NCI-H345 (cell line): Measurements from ENCODE around the gene HOXB8.

ENCODE experiments used
- DNase-seq: peaks from one replicate; lab custom pipeline; 2025; lab: John Stamatoyannopoulos, UW

HOXB8 gene

DNA sequence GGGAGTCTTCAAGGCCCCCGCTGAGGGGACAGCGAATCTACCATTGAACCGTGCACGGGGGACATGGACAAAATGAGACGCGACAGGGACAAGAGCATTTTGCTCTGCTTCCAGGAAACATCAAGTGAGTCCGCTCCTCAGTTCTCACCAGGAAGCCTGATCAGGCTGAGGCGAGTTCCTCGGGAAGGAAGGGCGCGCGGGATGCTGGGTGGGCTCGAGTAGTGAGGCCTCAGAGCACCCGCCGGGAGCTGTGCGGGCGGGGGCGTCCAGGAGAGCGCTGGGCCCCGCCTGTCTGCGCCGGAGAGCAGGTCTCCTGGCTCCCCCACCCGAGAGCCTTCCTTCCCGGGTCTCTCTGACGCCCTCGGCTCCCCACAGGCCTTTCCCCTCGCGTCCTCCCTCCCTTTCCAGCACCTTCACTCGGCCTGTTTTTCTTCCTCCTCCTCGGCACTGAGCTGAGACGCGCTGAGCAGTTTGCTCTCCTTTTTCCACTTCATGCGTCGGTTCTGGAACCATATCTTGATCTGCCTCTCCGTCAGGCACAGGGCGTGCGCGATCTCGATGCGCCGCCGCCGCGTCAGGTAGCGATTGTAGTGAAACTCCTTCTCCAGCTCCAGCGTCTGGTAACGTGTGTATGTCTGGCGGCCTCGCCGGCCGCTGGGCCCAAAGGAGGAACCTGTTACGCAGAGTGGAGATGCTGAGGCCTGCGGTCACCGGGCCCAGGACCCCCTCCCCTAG, 18.9 kb downstream of the HOXB8 start:
- no peak for DNase-seq

DNA sequence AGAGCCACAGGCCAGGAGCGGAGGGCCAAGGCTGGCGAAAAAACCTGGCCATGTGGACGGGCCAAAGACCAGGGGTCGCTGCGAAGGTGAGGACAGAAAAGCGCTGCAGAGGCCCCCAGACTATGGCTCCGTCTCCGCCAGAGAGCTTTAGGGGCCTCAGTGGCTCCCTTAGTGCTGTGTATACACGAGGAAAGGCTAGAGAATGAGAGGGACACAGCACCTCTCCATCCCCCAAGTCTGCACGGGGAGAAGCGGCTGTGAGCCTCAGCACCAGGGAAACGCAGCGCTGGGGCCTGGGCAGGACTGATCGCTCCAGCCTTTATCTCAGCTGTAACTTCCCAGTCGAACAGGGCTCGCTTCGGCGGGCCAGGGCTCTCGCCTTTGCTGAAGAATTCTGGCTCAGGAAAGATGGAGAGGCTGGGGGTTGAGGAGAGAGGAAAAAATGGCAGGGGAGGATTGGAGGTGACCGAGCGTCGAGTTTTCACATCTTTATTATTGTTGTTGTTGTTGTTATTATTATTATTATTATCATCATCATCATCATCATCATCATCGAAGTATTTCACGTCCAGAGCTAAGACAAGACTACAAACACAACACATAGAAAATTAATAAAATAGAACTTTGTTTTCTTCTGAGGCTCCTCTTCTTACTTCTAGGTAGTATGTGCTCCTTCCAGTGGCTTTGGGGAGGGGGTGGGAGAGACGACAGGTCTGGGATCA, 19.7 kb downstream of the HOXB8 start:
- DNase-seq = no peak

DNA sequence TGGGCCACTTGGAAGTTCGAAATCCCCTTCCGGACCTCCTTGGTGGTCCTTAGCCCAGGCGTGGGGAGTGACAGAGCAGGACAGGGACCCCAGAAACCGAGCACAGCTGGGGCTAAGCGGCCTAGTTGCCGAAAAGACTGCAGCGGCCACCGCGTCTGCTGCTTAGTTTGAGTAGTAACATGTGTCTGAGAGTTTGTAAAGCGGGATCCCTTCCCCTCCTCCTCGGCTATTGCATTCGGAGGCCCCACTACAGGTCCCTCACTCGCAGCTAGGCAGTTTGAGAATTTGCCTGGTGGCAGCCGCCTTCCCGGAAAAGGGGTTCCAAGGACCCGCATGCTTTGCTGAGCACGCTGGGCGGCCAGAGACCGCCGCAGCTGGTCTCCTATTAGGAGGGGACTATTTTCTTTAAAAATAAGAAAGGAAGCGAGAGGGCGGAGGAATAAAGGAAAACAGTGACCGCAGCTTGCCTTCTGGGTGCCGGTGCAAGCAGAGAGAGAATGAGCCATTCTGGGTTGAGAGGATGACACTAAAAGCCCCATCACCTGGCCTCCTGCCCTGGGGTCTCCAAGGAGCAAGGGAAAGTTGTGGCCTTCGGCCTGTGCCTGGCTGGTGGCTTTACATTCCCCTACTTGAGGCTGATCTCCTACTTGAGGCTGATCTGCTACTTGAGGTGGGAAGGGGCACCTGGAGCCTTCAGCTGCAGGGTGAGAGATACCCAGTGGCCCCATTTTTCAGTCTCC, 20.4 kb downstream of the HOXB8 start:
- DNase-seq = no peak

DNA sequence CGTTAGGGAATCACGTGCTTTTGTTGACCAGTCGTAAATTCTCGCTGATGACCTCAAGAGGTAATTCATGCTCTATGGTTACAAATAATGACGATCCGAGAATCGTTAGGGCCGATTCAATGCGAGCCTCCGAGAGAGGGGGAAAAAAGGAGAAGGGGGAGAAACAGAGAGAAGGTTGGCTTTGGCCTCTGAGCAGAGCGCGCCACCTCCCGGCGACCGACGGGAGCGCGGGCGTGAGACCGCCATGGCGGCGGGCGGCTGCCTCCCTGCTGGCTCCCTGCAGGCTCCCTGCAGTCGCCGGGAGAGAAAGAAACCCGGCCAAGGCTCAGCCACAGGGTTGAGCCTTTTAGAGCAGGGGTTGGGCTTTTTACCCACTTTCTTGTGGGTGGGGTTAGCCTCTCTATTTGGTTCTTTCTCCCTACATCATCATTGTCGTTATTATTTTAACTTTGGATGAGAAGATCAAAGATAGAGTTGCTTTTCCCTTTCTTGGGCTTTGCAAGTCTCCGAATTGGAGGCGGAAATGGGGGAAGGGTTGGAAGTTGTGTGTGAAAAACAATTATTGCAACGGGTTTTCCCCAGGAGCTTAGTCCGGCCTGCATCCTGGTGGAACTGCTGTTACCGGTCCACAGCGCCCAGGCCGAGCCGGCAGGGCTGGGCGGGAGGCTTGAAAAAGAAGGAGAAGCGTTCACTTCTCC, 21.1 kb downstream of the HOXB8 start:
- peak; percentile 98 for DNase-seq

DNA sequence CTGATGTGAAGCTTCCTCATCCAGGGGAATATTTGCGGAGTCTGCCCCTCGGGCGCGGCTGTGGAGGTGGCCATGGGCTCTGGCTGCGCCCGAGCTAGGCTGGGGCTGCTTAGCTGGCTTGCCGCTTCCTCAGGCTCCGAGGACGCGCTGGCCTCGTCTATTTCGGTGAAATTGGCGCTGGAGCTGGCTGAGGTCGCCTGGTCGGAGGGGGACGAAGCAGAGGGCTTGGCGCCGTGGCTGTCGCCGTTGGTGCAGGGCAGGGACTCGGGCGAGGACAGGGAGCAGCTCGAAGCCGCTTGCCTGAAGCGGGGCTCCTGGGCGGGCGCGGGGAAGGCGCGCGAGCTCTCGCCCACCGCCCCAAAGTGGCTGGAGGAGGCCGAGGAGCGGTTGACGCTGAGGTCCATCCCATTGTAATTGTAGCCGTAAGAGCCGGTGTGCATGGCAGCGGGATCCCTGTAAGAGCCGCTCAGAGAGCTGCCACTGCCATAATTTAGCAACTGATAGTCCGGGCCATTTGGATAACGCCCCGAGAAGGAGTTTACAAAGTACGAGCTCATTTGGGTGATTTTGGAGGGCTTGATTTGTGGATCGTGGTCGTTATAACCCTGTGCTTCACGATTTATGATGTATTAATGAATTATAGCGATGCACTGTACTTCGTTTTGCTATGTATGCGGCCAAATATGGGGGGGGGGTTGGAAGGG, 21.8 kb downstream of the HOXB8 start, which contains the start of gene HOXB5:
TSS of gene HOXB5 (minus strand) at position 654 of the 704 bp plus-strand sequence. CDS start at position 557, 97 bp downstream.
- peak; percentile 80 for DNase-seq

DNA sequence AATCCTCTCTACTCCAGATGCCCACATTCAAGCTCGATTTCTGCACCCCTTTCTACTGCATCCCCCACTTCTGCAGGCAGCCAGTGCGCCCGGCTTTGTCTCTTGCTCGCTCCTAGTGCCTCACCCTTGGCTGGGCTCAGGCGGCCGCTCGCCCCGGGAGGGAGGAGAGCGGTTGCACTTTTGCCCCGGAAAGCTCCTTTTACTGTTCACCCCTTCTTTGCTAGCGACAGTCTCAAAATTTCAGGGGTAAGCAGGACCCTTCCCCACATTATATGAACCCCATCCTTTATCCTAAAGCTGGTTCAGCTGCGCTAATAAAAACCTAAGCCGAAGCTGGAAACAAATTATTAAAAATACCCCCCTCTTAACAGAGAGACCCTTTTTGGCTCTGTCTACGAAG, 22.5 kb downstream of the HOXB8 start:
- peak; percentile 40 for DNase-seq

DNA sequence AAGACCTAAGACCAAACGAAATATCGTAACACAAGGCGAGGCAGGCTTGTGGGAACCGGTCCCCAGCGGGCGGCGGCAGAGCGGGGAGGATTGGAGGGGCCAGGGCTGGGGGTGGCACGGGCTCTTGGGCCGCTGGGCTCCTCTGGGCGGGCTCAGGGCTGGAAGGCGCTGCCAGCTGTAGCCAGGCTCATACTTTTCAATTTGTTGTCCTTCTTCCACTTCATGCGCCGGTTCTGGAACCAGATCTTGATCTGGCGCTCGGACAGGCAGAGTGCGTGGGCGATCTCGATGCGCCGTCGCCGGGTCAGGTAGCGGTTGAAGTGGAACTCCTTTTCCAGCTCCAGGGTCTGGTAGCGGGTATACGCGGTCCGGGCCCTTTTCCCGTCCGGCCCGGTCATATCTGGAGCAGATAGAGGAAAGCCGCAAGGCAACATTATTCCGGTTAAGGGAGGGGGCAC, 23.0 kb downstream of the HOXB8 start:
- DNase-seq = peak; percentile 40

DNA sequence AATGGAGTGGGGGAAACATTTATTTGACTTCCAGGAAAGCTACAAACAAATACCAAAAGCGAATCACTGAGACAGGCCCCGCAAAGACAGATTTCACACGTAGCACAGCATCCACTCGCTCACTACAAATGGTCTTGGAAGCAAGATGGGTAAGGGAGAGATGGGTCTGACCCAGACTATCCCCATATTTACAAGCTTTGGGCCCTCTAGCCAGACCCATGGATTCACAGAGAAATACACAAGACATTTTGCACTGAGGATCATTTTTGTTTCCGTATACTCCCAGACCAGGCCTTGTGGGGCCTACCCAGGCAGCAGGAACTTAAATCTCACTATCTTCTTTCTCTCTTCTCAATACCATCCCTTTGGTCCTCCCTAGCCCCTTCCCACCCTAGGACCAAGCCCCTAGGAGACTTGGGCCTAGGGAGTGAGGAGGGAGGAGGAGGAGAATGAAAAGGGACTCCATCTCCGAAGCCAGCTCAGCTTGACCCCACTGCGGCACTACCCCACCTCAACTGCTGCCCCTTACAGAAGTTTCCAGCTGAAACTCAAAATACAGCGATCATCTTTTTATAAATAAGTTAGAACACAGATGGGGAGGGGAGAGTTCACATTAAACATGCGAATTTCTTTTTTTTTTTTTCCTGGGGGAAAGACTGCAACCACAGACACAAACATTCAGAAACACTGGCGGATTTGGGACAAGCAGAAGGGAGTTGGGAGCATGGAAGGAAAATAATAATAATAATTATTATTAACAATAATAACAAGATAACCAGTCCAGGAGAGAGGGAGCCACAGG, 23.6 kb downstream of the HOXB8 start:
- DNase-seq = peak; percentile 37

DNA sequence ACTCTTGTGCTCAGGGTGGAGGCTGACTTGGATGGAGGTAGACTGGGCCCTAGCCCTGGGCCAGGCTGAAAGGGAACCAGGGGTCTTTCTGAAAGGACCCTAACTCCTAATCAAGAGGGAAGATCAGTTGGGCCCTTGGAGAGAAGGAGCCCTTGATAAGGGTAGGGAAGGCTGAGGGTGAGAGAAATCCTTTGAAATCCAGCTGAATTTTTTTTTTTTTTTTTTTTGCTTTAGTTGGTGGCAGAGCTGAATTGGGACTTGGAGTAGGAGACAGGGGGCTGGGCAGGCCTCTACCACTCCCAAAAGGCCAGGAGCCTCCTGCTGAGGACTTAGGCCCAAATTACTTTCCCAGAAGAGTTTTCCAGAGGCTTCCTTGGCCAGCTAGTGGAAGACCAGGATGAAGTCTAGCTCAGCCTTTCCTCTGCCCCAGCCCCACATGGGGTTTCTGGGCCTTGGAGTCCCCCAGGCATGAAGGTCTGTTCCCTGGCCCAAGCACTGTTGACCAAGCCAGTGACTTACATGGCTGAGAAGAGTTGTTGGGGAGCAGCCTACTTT, 24.4 kb downstream of the HOXB8 start:
- peak; percentile 42 for DNase-seq

DNA sequence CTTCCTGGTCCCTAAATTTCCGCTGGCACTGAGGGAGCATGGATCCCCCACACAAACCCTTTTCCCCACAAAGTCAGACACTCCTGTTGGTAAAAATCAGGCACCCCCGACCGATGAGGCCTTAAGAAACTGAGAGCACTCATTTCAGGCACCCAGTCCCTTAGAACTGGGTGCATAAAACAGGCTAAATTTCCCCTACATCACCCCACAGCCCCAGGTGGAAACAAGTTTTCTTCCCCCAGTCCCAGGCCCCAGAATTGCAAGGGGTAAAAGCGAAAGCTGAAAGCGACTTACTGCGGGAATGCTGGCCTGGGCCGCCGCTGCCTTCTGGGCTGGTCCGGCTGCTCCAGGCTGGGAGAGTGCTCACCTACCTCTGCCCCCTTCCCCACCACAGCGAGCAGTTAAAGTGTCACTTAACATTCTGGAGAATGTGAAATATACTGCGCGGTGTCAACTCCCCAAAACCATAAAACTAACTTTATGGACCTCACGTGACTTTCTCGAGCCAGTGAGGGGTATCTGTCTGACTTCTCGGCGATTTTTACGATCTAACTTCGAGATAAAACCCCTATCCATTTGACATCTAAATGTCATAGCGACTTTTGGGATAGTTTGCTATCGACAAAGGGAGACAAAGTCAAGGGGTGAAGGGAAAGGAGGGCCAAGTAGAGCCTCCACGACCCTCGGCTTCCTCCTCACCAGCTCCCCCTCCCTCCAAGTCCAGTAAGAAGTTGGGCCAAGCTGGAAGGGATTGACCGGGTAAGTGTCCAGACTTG, 25.1 kb downstream of the HOXB8 start, which contains the start of gene HOXB3:
TSS of gene HOXB3 (minus strand) at position 411 of the 776 bp plus-strand sequence. CDS start 37,767 bp downstream, outside the sequence.
- peak; percentile 60 for DNase-seq

DNA sequence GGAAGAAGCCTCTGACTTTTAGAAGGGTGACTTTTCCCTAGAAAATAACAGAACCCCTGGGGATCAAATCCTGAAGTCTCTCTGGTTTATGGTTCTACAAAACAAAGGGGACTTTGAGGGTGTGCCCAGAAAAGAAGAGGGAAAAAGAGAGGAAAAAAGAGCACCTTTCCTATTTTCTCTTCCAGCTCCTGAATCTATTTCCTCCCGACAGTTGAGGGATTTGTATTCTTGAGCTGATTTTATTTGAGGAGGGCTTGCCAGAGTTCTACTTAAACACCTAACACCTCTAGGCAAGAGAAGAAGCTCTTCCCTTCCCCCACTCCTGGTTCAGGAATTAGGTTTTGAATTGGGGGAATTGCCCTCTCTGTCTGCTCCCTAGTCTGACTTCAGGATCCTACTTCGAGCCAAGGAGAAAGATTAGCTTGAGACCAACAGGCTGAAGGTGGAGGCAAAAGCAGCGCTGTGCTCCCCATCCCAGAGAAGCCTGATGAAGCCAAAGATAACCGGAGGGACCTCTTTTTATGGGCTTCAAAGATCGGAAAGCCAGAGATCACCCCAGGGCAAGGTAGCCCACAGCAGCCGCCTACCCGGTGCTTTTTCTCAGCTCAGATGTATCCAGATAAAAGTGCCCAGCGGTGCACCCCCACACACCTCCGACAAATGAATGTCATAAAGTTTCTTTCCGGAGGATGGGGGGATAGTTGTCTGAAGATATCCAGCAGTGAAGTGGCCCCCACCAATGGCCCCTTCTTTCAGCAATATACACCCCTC, 25.8 kb downstream of the HOXB8 start:
- DNase-seq = peak; percentile 53

DNA sequence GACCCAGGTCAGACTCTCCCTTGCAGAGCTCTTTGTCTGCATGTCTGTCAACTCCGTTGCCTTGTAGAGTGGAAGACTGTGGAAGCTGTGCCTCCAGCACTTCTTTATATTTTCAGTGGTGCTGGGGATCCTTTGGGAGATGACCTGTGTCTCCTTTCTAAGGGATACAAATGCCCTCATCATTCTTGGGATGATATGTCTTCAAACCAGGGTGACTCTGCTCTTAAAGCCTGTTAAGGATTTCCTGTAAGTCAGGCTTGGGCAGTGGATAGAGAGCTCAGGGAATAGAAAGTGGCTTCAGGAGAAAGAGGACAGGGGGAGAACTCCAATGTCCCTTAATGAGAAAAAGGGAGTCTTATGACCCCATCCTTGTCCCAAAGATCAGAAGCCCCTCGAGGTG, 26.6 kb downstream of the HOXB8 start:
- DNase-seq = peak; percentile 53

DNA sequence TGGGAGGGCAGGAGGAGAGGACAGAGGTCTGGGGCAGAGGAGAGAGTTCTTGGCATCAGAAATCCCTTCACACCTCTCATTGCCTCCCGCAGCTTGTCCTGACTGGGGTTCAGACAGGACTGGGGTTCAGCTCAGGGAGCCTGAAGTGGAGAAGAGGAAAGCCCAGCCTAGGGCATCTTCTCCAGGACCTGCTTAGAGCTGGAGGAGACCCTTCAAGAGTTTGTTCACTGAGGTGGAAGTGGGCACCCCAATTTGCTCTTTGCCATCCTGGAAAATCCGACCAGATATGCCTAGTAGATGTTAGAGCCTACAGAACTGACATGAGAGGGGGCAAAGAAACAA, 27.0 kb downstream of the HOXB8 start:
- no peak for DNase-seq

DNA sequence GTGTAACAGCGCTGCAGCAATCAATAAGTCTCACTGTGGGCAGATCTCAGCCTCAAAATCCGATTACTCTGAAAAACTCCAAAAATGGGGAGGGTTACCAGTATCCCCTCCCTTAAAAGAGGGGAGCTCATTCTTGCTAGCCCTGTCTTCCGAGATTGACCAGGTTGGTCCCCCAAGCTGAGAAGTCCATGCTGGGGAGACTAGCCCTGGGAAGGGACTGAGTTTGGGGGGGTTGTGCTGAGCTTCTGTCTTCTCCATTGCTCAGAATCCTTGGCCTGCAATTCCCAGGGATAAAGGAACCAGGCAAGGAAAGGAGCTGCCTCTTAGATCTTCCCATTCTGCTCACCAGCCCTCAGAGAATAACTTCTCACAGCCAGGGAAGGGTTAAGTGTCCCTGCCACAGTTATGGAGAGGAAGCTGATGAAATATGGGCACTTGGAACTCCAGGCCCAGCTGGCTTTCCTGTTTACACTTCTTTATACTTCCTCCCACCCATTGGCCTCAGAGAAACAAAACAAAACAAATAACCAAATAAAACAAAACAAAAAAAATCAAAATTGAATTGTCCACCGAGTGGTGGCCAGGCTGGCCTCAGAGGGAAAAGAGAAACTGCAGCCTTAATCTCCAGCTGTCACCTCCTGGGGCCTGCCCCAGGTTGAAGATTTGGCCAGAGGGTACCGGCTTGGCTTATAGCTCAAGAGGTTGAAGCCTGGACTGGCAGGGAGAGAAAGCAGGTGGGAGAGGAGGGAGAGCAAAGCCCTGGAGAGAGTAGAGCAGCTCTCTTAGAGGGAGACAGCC, 27.6 kb downstream of the HOXB8 start:
- DNase-seq = peak; percentile 94

DNA sequence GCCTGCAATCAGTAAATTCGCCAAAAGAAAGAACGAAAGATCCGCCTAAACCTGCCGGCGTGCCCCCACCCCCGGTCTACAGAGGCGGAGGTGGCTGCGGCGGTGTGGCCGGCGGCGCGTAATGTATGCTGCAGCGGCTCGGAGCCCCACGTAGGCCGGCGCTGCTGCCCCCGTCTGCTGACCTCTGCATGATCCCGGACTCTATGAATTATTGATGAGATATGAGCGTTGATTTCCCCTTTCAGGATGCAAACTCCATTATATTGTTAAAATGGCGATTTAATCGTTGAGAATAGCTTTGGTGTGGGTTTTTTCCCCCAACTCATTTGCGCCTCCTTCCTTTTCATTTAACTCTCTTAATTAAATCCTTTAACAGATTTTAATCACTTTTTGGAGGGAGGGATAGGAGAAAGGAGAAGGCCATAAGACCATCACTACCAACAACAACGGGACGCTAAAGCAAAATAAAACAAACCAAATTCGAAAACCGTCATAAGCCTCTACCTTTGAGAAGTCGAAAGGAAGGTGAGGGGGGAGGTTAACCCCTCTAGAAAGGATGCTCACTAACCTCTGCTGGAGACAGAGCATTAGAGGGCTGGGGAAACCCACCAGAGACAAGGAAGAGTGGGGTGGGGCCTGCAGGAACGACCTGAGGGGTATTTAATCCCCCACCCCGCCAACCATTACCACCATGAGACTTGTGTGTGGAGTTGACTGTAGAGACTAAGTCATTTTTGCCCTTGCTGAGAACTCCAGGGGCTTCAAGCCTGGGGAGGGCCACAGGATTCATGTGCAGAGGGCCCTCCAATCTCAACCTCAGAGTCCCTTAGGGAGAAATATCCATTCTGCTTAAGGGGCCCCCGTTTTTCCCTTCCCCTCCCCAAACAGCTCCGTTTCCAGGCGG, 28.5 kb downstream of the HOXB8 start:
- DNase-seq = peak; percentile 50

DNA sequence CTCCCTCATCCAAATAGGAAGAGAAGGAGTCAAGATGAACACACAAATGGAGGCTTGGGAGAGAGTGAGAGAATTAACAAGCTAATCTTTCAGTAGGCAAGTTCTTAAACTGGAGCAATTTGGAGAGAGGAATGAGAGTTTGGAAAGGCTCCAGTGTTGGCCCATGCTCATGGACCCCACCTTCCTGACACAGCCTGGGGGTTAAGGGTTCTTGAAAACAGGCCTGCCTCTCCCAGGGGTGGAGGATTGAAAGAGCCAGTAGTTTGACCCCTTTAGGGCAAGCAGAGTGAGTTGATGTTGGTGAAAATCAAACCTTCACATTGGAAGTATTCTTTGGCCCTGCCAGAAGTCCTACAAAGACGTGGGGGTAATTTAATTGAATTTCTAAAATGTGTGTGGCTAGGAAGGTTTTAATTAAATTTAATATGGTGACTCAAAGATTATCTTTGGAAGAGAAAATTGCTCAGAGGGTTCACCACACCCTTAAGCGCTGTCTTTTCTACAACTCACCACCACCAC, 30.8 kb downstream of the HOXB8 start:
- no peak for DNase-seq
